Psoas muscle (tissue), 8 donors: ENCODE data around the gene STRBP. TPM values are rescaled to one million over a fixed set of nuclear protein-coding genes. Genes with fewer than 3 reads are reported as not detected.

Experiments used
- ATAC-seq, 4 donors: fragments of 200-7000 bp; cut with Tn5 transposase; one replicate each; pipeline ENCODE4 v1.9.1; 2020; ENCODE audit warnings: moderate library complexity in 3 of 4, mild to moderate bottlenecking in 2 of 4
- DNase-seq, 2 donors: peaks; one replicate each; pipeline ENCODE4 v3.0.0-alpha.2; 2020
- H3K27ac ChIP-seq: fragments of 200-600 bp; one replicate; pipeline ENCODE4 v1.8.0; 2022
- H3K27me3 ChIP-seq, 3 donors: fragments of 200-600 bp in 1 of 3; one replicate each; pipeline versions ENCODE4 v1.6.1 to v1.8.0; 2013 to 2022; ENCODE audit warnings: low read length in 2 of 3, mild to moderate bottlenecking in 2 of 3, moderate library complexity in 1 of 3; ENCODE audit not compliant: insufficient read depth in 3 of 3
- H3K36me3 ChIP-seq, 2 donors: fragments of 200-600 bp in 1 of 2; one replicate each; pipeline versions ENCODE4 v1.6.1 to v1.8.0; 2013 to 2022; ENCODE audit warnings: low read depth in 1 of 2, mild to moderate bottlenecking in 1 of 2, moderate library complexity in 1 of 2; ENCODE audit not compliant: insufficient read depth in 1 of 2
- H3K4me1 ChIP-seq: fragments of 200-600 bp; one replicate; pipeline ENCODE4 v1.8.0; 2022
- H3K4me3 ChIP-seq: fragments of 200-600 bp; one replicate; pipeline ENCODE4 v1.8.0; 2022; ENCODE audit warnings: mild to moderate bottlenecking
- H3K9me3 ChIP-seq: fragments of 200-600 bp; one replicate; pipeline ENCODE4 v1.8.0; 2022
- CTCF ChIP-seq: fragments of 200-600 bp; IDR thresholded peaks from one replicate; pipeline ENCODE4 v1.8.0; 2022; ENCODE audit warnings: antibody characterized with exemption
- WGBS, 3 donors: extraction: QIAGEN DNeasy Blood & Tissue Kit; methylation state at CpG; one replicate each; pipeline versions ENCODE4 v1.1.6 to v1.1.7; 2013; 5-methylcytosine and 5-hydroxymethylcytosine counted together
- intact Hi-C, 2 donors: fragments of 100-400 bp; cut with DNase I; formaldehyde crosslinking; loops; one replicate each; pipeline versions ENCODE4 v1.11.0 to v1.14.2; 2022
- polyA plus RNA-seq, 3 donors: library from polyadenylated mRNA; stranded (reverse); fragments of 200-250 nt; gene quantifications; one replicate each; pipeline ENCODE4 v1.2.3, GENCODE V29; 2013
- total RNA-seq, 4 donors: library from RNA; stranded (reverse); fragmentation: NEBNext Ultra II Directional in 2 of 4; extraction: Animal tissue kit (Norgen Biotek cat#: 25700) in 2 of 4; gene quantifications; one replicate each; pipeline versions ENCODE4 v1.2.1 to v1.2.4, GENCODE V29; 2021 to 2023
- donor health status: healthy with polysubstance abuse.
- donor health status: DM: no; HTN: no; CAD: no; lungs with moderate emphysema.
- donor health status: Bipolar disorder and iron deficiency.
- donor health status: healthy.
- donor health status: DM: yes; HTN: yes; CAD: no.
- donor health status: DM: no; HTN: no; CAD: no.
- donor health status: DM: no; HTN: no; CAD: no.
- donor health status: DM: yes; HTN: yes; CAD: no.

Gene STRBP
- total and polyA plus RNA-seq, 7 donors: 3.8 to 8.5 (median 6.2) TPM

- no peak overlapping the region for H3K4me3 ChIP-seq
- no peak overlapping the region for H3K27ac ChIP-seq
- DNase-seq (no peak), ATAC-seq (no peak)
- H3K9me3 ChIP-seq: no peaks in the 10 kb centered on the region
- WGBS, 3 donors: 95 to 98% (median 97%) methylated on average over 2 of the region's 2 CpGs
- no peak for TF ChIP-seq CTCF
- H3K36me3 ChIP-seq: peaks cover 10 to 83% of the 10 kb centered on the region in 2 donors
- H3K4me1 ChIP-seq: no peaks in the 10 kb centered on the region
- no peaks in the 10 kb centered on the region for H3K27me3 ChIP-seq
- intact Hi-C loops: no loop called here
These were observed 195.9 kb downstream of the STRBP start for GRCh38 chr9:123072407-123072995.

Other genes starting within 250 kb of the STRBP start
- under 1 TPM in 1 of 4 donors, not detected in 3; 0.64 TPM for gene GPR21, start 234.9 kb downstream of the STRBP start, total RNA-seq
- under 1 TPM in 2 of 3 donors, not detected in 1; 0.05 to 0.12 TPM for gene GPR21, start 234.9 kb downstream of the STRBP start, polyA plus RNA-seq
- gene CRB2, start 87.6 kb upstream of the STRBP start, total RNA-seq: under 1 TPM in 1 of 4 donors, not detected in 3; 0.05 TPM
- gene CRB2, start 87.6 kb upstream of the STRBP start, polyA plus RNA-seq: under 1 TPM in 2 of 3 donors, not detected in 1; 0.01 to 0.03 TPM